GM12873 (cell line): ENCODE results near the gene KIFBP.
A peak's percentile ranks its signal among the peaks of the same experiment; 100 is the strongest.

Experiments
- CTCF ChIP-seq: IDR thresholded peaks from 2 replicates; pipeline ENCODE4 v1.5.1; 2012; ENCODE audit warnings: low read depth, mild to moderate bottlenecking, moderate library complexity, low read length, control low read depth; ENCODE audit not compliant: insufficient read depth; ENCODE audit errors: missing control alignments

The KIFBP gene

DNA sequence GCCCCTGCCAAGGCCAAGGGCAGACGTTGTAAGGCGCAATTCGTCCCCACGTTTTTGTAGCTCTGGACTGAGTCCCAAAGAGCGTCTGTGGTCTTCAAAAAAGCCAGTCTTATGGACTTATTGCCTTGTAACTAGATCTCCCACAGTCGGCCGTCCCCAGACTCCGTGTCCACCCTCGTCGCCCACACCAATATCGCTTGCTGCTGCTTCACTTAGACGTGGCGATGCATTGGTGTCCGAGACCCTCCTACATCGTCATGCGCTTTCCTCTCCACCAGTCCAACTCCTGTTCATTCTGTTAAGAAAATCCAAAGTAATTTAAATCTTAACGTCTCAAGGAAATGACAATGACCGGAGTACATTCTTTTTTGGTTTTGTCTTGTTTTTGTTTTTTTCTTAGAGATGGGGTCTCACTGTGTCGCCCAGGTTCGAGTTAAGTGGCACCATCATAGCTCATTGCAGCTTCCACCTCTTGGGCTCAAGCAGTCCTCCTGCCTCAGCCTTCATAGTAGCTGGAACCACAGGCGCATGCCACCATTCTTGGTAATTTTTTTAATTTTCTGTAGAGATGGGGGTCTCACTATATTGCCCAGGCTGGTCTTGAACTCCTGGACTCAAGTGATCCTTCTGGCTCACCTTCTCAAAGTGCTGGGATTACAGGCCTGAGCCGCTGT, 851 bp downstream of the KIFBP start:
- no peak for TF ChIP-seq CTCF

DNA sequence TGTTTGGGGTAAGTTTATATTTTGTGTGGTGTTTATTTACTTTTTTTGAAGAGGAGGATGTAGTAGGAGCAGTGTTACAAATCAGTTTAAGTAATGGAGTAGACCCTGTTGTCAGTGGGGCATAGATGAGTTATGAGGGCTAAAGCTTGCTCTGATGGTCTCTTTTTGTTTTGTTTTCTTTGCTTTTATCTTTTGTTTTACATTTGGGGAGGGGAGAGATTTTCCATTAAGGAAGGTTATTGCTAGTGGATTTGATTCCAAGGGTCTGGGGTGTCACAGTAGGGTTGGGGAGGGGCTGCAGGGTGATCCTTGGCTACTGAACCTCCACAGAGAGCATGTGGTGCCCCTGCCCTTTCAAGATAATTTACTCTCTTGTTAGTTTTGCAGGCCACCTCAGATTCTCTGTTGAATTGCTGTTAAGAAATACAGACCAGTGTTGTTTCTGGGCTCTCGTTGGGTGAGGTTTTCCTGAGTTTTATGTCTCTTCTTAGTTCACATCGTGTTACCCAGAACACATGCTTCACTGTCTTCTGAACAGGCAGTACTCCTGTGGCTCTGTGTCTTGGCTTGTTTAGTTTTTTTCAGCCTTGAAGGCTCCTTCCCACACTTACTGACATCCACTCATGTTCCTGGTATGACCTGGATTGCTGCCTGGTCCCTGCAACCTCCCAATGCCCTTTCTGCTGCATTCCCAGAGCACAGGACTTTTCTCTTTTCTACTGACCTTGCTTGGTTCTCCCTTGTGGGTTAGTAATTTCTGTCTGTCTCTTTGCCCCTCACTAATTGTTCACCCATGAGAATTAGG, 4.2 kb downstream of the KIFBP start:
- TF ChIP-seq CTCF: no peak

DNA sequence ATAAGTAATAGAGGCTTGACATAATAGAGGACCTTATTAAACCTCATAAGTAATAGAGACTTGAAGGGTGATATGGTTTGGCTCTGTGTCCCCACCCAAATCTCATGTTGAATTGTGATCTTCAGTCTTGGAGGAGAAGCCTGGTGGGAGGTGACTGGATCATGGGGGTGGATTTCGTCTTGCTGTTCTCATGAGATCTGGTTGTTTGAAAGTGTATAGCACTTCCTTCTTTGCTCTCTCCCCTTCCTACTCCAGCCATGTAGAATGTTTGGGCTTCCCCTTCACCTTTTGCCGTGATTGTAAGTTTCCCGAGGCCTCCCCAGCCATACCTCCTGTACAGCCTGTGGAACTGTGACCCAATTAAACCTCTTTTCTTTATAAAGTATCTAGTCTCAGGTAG, 8.6 kb downstream of the KIFBP start:
- TF ChIP-seq CTCF: no peak

DNA sequence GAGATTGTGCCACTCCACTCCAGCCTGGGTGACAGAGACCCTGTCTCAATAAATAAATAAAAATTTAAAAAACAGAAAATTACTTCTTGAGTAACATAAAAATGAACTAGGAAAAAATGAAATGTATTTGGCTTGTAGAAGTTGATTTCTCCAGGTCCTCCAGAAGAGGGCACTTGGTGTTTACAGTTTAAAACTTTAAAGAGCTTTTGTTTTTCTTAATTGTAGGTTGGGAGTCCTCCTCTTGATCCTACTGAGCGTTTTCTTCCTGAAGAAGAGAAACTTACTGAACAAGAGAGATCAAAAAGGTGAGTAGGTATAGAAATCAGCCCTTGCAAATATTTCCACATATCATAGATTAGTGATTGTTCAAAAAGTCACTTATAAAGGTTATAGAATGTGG, 16.2 kb downstream of the KIFBP start:
- peak; percentile 54 for TF ChIP-seq CTCF

- no peak for TF ChIP-seq CTCF
Observed at GRCh38 chr10:69005704-69006485, 17.3 kb downstream of the KIFBP start.

DNA sequence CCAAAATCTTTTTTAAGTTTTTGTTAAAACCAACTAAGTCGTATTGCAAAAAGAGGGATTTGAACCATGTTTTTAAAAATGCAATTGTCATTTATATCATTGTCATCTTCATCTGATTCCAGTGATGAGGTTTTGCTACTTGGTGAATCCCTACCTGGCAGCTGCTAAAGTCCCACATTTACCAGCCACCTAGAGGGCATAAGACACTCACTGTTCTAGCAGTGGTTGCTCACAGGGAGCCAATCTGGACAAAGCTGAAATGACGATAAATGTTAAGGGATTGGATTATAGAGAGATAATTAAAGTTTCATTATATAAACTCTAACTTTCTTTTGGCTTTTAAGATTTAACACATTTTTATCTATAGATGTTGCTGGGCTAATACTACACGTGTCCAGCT, 18.7 kb downstream of the KIFBP start:
- TF ChIP-seq CTCF: no peak

- TF ChIP-seq CTCF: no peak
Observed at GRCh38 chr10:69009360-69009759, 20.8 kb downstream of the KIFBP start.
